ENCODE measurements around the gene PODXL.

DNA sequence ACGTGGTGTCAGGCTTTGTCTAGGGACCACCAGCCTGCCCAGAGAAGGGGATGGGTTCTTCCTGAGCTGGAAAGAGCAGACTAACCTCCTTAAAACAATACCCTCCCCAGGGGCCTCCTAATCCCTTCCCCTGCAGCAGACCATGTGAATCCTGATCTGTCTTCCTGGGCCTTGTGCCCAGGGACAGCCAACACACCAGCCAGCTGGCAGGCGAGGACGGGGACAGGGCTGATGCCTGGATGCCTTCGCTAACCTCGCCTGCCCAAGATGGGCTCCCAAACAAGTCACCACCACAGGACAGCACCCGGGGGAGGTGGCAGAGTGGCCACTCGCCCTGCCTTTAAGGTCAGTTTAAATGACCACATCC lies 17.6 kb downstream of the PODXL start:
- TF ChIP-seq, protein P1, sequence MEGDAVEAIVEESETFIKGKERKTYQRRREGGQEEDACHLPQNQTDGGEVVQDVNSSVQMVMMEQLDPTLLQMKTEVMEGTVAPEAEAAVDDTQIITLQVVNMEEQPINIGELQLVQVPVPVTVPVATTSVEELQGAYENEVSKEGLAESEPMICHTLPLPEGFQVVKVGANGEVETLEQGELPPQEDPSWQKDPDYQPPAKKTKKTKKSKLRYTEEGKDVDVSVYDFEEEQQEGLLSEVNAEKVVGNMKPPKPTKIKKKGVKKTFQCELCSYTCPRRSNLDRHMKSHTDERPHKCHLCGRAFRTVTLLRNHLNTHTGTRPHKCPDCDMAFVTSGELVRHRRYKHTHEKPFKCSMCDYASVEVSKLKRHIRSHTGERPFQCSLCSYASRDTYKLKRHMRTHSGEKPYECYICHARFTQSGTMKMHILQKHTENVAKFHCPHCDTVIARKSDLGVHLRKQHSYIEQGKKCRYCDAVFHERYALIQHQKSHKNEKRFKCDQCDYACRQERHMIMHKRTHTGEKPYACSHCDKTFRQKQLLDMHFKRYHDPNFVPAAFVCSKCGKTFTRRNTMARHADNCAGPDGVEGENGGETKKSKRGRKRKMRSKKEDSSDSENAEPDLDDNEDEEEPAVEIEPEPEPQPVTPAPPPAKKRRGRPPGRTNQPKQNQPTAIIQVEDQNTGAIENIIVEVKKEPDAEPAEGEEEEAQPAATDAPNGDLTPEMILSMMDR (IDR thresholded peaks at IDR 0.05; ENCODE audit: poor library complexity, severe bottlenecking), result no peak
- TF ChIP-seq TAF1 (IDR thresholded peaks at IDR 0.05; ENCODE audit: low read depth), result no peak

Measured in neural cell (in vitro differentiated cells).